Smooth muscle cell (in vitro differentiated cells): ENCODE results near the gene MDFI. TPM values are rescaled to one million over a fixed set of nuclear protein-coding genes. Genes with fewer than 3 reads are reported as not detected.

ENCODE experiments used
- DNase-seq: peaks from one replicate; lab custom pipeline; 2025; ENCODE audit not compliant: unreplicated experiment; lab: John Stamatoyannopoulos, UW
- H2AFZ ChIP-seq: fragments of 200-600 bp; sonication (generic); 2 replicates; pipeline ENCODE4 v1.6.0; 2016; ENCODE audit warnings: antibody characterized with exemption, low read depth, mild to moderate bottlenecking
- H3F3A ChIP-seq: fragments of 200-600 bp; sonication (generic); 2 replicates; pipeline ENCODE4 v1.6.0; 2017; ENCODE audit warnings: antibody characterized with exemption, low read depth
- H3K27ac ChIP-seq: fragments of 200-600 bp; sonication (generic); 2 replicates; pipeline ENCODE4 v1.5.1; 2016; ENCODE audit warnings: low read depth, mild to moderate bottlenecking
- H3K27me3 ChIP-seq: fragments of 200-600 bp; sonication (generic); 2 replicates; pipeline ENCODE4 v1.6.1; 2016; ENCODE audit warnings: low read depth, mild to moderate bottlenecking
- H3K36me3 ChIP-seq: fragments of 200-600 bp; sonication (generic); 2 replicates; pipeline ENCODE4 v1.5.1; 2016; ENCODE audit warnings: low read depth
- H3K4me1 ChIP-seq: fragments of 200-600 bp; sonication (generic); 2 replicates; pipeline ENCODE4 v1.5.1; 2016; ENCODE audit warnings: low read depth
- H3K4me2 ChIP-seq: fragments of 200-600 bp; sonication (generic); 2 replicates; pipeline ENCODE4 v1.6.0; 2016; ENCODE audit warnings: mild to moderate bottlenecking
- H3K4me3 ChIP-seq: fragments of 200-600 bp; sonication (generic); 2 replicates; pipeline ENCODE4 v1.5.1; 2016; ENCODE audit warnings: mild to moderate bottlenecking
- H3K79me2 ChIP-seq: fragments of 200-600 bp; sonication (generic); 2 replicates; pipeline ENCODE4 v1.6.0; 2016; ENCODE audit warnings: low read depth, mild to moderate bottlenecking
- H3K9ac ChIP-seq: fragments of 200-600 bp; sonication (generic); 2 replicates; pipeline ENCODE4 v1.6.0; 2016; ENCODE audit warnings: low read depth
- H3K9me3 ChIP-seq: fragments of 200-600 bp; sonication (generic); replicated peaks from 2 replicates; pipeline ENCODE4 v1.5.1; 2016; ENCODE audit warnings: low read depth
- H4K20me1 ChIP-seq: fragments of 200-600 bp; sonication (generic); 2 replicates; pipeline ENCODE4 v1.6.0; 2016; ENCODE audit warnings: low read depth
- CTCF ChIP-seq: fragments of 200-600 bp; sonication (generic); IDR thresholded peaks from 2 replicates; pipeline ENCODE4 v1.5.1; 2017; ENCODE audit warnings: borderline replicate concordance, mild to moderate bottlenecking, antibody characterized with exemption; ENCODE audit not compliant: insufficient read depth, poor library complexity, severe bottlenecking
- WGBS: methylation state at CpG from one replicate; pipeline ENCODE4 v1.1.7; 2016; ENCODE audit warnings: low lambda C conversion rate; 5-methylcytosine and 5-hydroxymethylcytosine counted together
- polyA plus RNA-seq: library from polyadenylated mRNA; unstranded; fragments of >200 nt; fragmentation: Nextera tagmentation; extraction: Ambion mirVana; gene quantifications from 2 replicates; pipeline ENCODE4 v1.2.1, GENCODE V29; 2016
- total RNA-seq: library from RNA; depleted of rRNA; stranded (reverse); fragments of >200 nt; gene quantifications from 2 replicates; pipeline ENCODE4 v1.2.3, GENCODE V29; 2014

Gene MDFI
- total and polyA plus RNA-seq, 2 experiments from 2014 or later: 102 to 168 TPM

- Histone ChIP-seq H3K4me2 (no peak overlapping the region), H3K79me2 (no peaks in the 10 kb centered on the region), H3K27me3 (no peaks in the 10 kb centered on the region), H3F3A (peaks cover 8% of the 10 kb centered on the region), H3K9me3 (no peaks in the 10 kb centered on the region), H2AFZ (no peak overlapping the region), H4K20me1 (no peaks in the 10 kb centered on the region), H3K4me3 (no peak overlapping the region), H3K27ac (peak overlapping the region; percentile 95), H3K9ac (no peak overlapping the region), H3K4me1 (peaks cover 9% of the 10 kb centered on the region), H3K36me3 (no peaks in the 10 kb centered on the region)
- no peak for TF ChIP-seq CTCF
- 93% methylated on average over 6 of the region's 6 CpGs for WGBS
- no peak for DNase-seq
Observed at GRCh38 chr6:41696788-41697187, 58.5 kb downstream of the MDFI start.

- H3K9me3 ChIP-seq: no peaks in the 10 kb centered on the region
- peak overlapping the region; percentile 49 for H3K9ac ChIP-seq
- H3K36me3 ChIP-seq: no peaks in the 10 kb centered on the region
- TF ChIP-seq CTCF: no peak
- DNase-seq: no peak
- H3K27ac ChIP-seq: peak overlapping the region; percentile 95
- peak overlapping the region; percentile 70 for H3K4me2 ChIP-seq
- H3F3A ChIP-seq: peaks cover 8% of the 10 kb centered on the region
- H3K4me3 ChIP-seq: no peak overlapping the region
- no peaks in the 10 kb centered on the region for H3K27me3 ChIP-seq
- peaks cover 9% of the 10 kb centered on the region for H3K4me1 ChIP-seq
- 28% methylated on average over 15 of the region's 15 CpGs for WGBS
- no peaks in the 10 kb centered on the region for H4K20me1 ChIP-seq
- H3K79me2 ChIP-seq: no peaks in the 10 kb centered on the region
- H2AFZ ChIP-seq: no peak overlapping the region
Observed at GRCh38 chr6:41697861-41698781, 59.9 kb downstream of the MDFI start.

GRCh38 chr6:41699063-41699462 lies 60.8 kb downstream of the MDFI start:
- 90% methylated on average over 2 of the region's 2 CpGs for WGBS
- Histone ChIP-seq H3K27me3 (no peaks in the 10 kb centered on the region), H3K9ac (peak overlapping the region; percentile 48), H3K4me2 (peak overlapping the region; percentile 70), H3K4me1 (peaks cover 9% of the 10 kb centered on the region), H3K4me3 (no peak overlapping the region), H3K27ac (peak overlapping the region; percentile 95), H3F3A (peaks cover 8% of the 10 kb centered on the region), H3K36me3 (no peaks in the 10 kb centered on the region), H3K9me3 (no peaks in the 10 kb centered on the region), H2AFZ (no peak overlapping the region), H4K20me1 (no peaks in the 10 kb centered on the region), H3K79me2 (no peaks in the 10 kb centered on the region)
- DNase-seq: no peak
- no peak for TF ChIP-seq CTCF
